H9 (cell line): ENCODE results near the gene MAJIN. TPM values are rescaled to one million over a fixed set of nuclear protein-coding genes. Genes with fewer than 3 reads are reported as not detected.
A peak's percentile ranks its signal among the peaks of the same experiment; 100 is the strongest.

Source experiments
- DNase-seq: peaks from one replicate; pipeline ENCODE4 v3.0.0-alpha.2; 2017
- H2AFZ ChIP-seq: one replicate; pipeline ENCODE4 v1.6.1; 2013; ENCODE audit warnings: mild to moderate bottlenecking, low read length, control low read depth, moderate library complexity
- H2AK5ac ChIP-seq: 2 replicates; pipeline ENCODE4 v1.6.1; 2013; ENCODE audit warnings: low read length, control low read depth, mixed read lengths; ENCODE audit not compliant: insufficient read length
- H2BK120ac ChIP-seq: one replicate; pipeline ENCODE4 v1.6.1; 2013; ENCODE audit warnings: low read depth, mild to moderate bottlenecking, low read length, control low read depth, inconsistent platforms; ENCODE audit not compliant: poor library complexity, severe bottlenecking
- H2BK12ac ChIP-seq: 2 replicates; pipeline ENCODE4 v1.6.1; 2013; ENCODE audit warnings: low read length, control low read depth, mixed read lengths, low read depth; ENCODE audit not compliant: insufficient read length
- H2BK15ac ChIP-seq: 2 replicates; pipeline ENCODE4 v1.6.1; 2013; ENCODE audit warnings: low read depth, low read length, control low read depth
- H2BK20ac ChIP-seq: one replicate; pipeline ENCODE4 v1.6.1; 2013; ENCODE audit warnings: low read depth, mild to moderate bottlenecking, low read length, control low read depth, inconsistent platforms; ENCODE audit not compliant: poor library complexity, severe bottlenecking
- H2BK5ac ChIP-seq: 2 replicates; pipeline ENCODE4 v1.6.1; 2013; ENCODE audit warnings: low read length, control low read depth, mixed read lengths; ENCODE audit not compliant: insufficient read length
- H3K14ac ChIP-seq: 2 replicates; pipeline ENCODE4 v1.6.1; 2013; ENCODE audit warnings: low read length, control low read depth; ENCODE audit not compliant: insufficient read depth
- H3K18ac ChIP-seq: 2 replicates; pipeline ENCODE4 v1.6.1; 2013; ENCODE audit warnings: low read depth, mild to moderate bottlenecking, mixed read lengths, low read length, control low read depth; ENCODE audit not compliant: insufficient read length
- H3K23ac ChIP-seq: 2 replicates; pipeline ENCODE4 v1.6.1; 2013; ENCODE audit warnings: low read length, control low read depth, mixed read lengths, low read depth; ENCODE audit not compliant: insufficient read length
- H3K23me2 ChIP-seq: 2 replicates; pipeline ENCODE4 v1.6.1; 2013; ENCODE audit warnings: low read depth, mild to moderate bottlenecking, mixed read lengths, low read length, control low read depth; ENCODE audit not compliant: insufficient read length, poor library complexity, severe bottlenecking
- H3K27ac ChIP-seq: 2 replicates; pipeline ENCODE4 v1.5.1; 2013; ENCODE audit warnings: low read length, control low read depth, mixed read lengths, low read depth; ENCODE audit not compliant: insufficient read length
- H3K27me3 ChIP-seq: 2 replicates; pipeline ENCODE4 v1.6.1; 2013; ENCODE audit warnings: low read length, control low read depth, inconsistent platforms; ENCODE audit not compliant: insufficient read depth
- H3K4ac ChIP-seq: 2 replicates; pipeline ENCODE4 v1.6.1; 2013; ENCODE audit warnings: low read depth, mild to moderate bottlenecking, control low read depth, inconsistent platforms, low read length, moderate library complexity
- H3K4me1 ChIP-seq: 2 replicates; pipeline ENCODE4 v1.6.1; 2013; ENCODE audit warnings: low read length, control low read depth, inconsistent platforms; ENCODE audit not compliant: insufficient read depth
- H3K4me2 ChIP-seq: 2 replicates; pipeline ENCODE4 v1.6.1; 2013; ENCODE audit warnings: low read length, control low read depth, mixed read lengths; ENCODE audit not compliant: insufficient read length, insufficient read depth
- H3K56ac ChIP-seq: 2 replicates; pipeline ENCODE4 v1.6.1; 2013; ENCODE audit warnings: low read depth, mild to moderate bottlenecking, mixed read lengths, low read length, control low read depth; ENCODE audit not compliant: insufficient read length
- H3K79me1 ChIP-seq: 2 replicates; pipeline ENCODE4 v1.6.1; 2013; ENCODE audit warnings: low read depth, mild to moderate bottlenecking, moderate library complexity, low read length, control low read depth, inconsistent platforms; ENCODE audit not compliant: insufficient read depth, poor library complexity, severe bottlenecking
- H3K79me2 ChIP-seq: 2 replicates; pipeline ENCODE4 v1.6.1; 2013; ENCODE audit warnings: low read length, control low read depth, inconsistent platforms; ENCODE audit not compliant: insufficient read depth
- H3K9ac ChIP-seq: 2 replicates; pipeline ENCODE4 v1.6.1; 2013; ENCODE audit warnings: low read length, control low read depth, mixed read lengths; ENCODE audit not compliant: insufficient read length; ENCODE audit errors: extremely low read depth
- H3K9me3 ChIP-seq: one replicate; pipeline ENCODE4 v1.6.1; 2013; ENCODE audit warnings: low read depth, low read length, inconsistent platforms; ENCODE audit not compliant: control insufficient read depth
- H3T11ph ChIP-seq: one replicate; pipeline ENCODE4 v1.6.1; 2013; ENCODE audit warnings: mild to moderate bottlenecking, low read length, control low read depth, inconsistent platforms
- H4K20me1 ChIP-seq: one replicate; pipeline ENCODE4 v1.6.1; 2013; ENCODE audit not compliant: control insufficient read depth, insufficient read length, insufficient read depth
- H4K5ac ChIP-seq: 2 replicates; pipeline ENCODE4 v1.6.1; 2013; ENCODE audit warnings: low read depth, mild to moderate bottlenecking, mixed read lengths, low read length, control low read depth; ENCODE audit not compliant: insufficient read length
- H4K8ac ChIP-seq: replicated peaks from 2 replicates; pipeline ENCODE4 v1.6.1; 2013; ENCODE audit warnings: low read length, control low read depth, mixed read lengths, low read depth; ENCODE audit not compliant: insufficient read length
- H4K91ac ChIP-seq: 2 replicates; pipeline ENCODE4 v1.6.1; 2013; ENCODE audit warnings: low read depth, mild to moderate bottlenecking, moderate library complexity, mixed read lengths, low read length, control low read depth; ENCODE audit not compliant: insufficient read length
- H3K27ac Mint-ChIP-seq, 3 experiments: 2 replicates in 2 of 3; 3 replicates in 1 of 3; pipeline ENCODE4 v1.8.0; 2020 to 2021; ENCODE audit warnings: mixed read lengths in 3 of 3, mild to moderate bottlenecking in 1 of 3, moderate library complexity in 1 of 3
- H3K27me3 Mint-ChIP-seq: 2 replicates; pipeline ENCODE4 v1.8.0; 2021; ENCODE audit warnings: low read depth, mild to moderate bottlenecking, moderate library complexity, mixed read lengths
- H3K36me3 Mint-ChIP-seq, 3 experiments: 2 replicates in 2 of 3; 3 replicates in 1 of 3; pipeline ENCODE4 v1.8.0; 2020 to 2021; ENCODE audit warnings: low read depth in 3 of 3, mixed read lengths in 3 of 3; ENCODE audit not compliant: insufficient read depth in 1 of 3
- H3K4me1 Mint-ChIP-seq, 2 experiments: 2 replicates each; pipeline ENCODE4 v1.8.0; 2020; ENCODE audit warnings: mixed read lengths in 2 of 2
- H3K4me3 Mint-ChIP-seq, 2 experiments: 2 replicates in 1 of 2; 3 replicates in 1 of 2; pipeline ENCODE4 v1.8.0; 2020 to 2021; ENCODE audit warnings: mild to moderate bottlenecking in 2 of 2, mixed read lengths in 2 of 2, moderate library complexity in 1 of 2
- H3K9me3 Mint-ChIP-seq, 2 experiments: 2 replicates in 1 of 2; 3 replicates in 1 of 2; pipeline ENCODE4 v1.8.0; 2020; ENCODE audit warnings: mild to moderate bottlenecking in 2 of 2, mixed read lengths in 2 of 2, moderate library complexity in 1 of 2
- CTCF ChIP-seq: fragments of 200-600 bp; sonication (generic); conservative IDR thresholded peaks from 3 replicates; pipeline ENCODE4 v1.8.0; 2021; ENCODE audit warnings: antibody characterized with exemption, mild to moderate bottlenecking
- WGBS: extraction: QIAGEN DNeasy Blood & Tissue Kit; methylation state at CpG from one replicate; pipeline ENCODE4 v1.1.7; 2013; ENCODE audit warnings: missing lambda C conversion rate, low lambda C conversion rate, mixed read lengths; ENCODE audit not compliant: insufficient read length; ENCODE audit errors: extremely low coverage; 5-methylcytosine and 5-hydroxymethylcytosine counted together
- total RNA-seq: library from RNA; stranded (reverse); gene quantifications from 2 replicates; pipeline ENCODE4 v1.2.1, GENCODE V29; 2021

The MAJIN gene
- total RNA-seq, 1 experiment from 2014 or later = not detected

DNA sequence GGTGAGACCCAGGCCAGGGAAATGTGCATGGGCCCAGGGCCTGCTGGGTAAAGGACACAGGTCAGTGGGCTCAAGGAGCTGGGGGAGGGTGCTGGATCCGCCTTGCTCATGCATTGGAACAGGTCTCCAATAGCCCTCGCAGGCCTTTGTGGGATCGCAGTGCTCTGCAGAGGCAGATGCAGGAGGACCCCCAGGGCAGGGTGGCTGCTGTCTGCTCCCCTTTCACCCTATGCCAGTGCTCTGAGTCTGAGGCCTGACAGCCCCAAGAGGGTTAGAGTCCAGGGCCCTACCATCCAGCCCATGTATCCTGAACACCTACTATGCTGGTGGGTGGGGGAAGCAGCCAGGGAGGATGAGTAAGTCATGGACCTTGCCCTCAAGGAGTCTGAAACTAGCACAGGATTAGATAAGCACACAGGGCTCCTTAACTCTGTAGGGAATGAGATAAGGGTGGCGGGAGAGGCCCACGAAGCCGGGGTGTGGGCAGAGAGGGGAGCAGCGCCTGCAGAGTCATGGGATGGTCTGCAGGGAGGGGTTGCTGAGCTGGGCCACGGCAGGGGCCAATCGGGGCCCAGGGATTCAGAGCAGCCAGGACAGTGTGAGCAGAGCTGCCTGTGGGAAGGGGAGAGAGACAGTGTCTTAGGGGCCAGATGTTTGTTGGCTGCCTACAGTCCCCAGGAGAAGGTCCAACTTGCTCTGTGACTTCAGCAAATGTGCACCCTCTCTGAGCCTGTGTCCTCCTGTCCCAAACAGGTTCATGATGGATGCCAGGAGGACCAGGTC is 83.0 kb downstream of the MAJIN start:
- no CpG with 5 or more reads among the region's 9 CpGs for WGBS
- H2BK20ac ChIP-seq = no peak overlapping the region

More for the DNA sequence above, 83.0 kb downstream of the MAJIN start:
- no peak for DNase-seq
- Mint-ChIP-seq H3K4me1 (peaks cover 12 to 23% of the 10 kb centered on the region in 2 experiments), H3K4me3 (peak overlapping the region in 1 of 2 experiments; percentile 26; a peak in 1 of 5 replicates), H3K27me3 (0 out of 2 replicates have a peak, but pooled peaks cover 1% of the 10 kb centered on the region), H3K36me3 (no peaks in the 10 kb centered on the region), H3K9me3 (no peaks in the 10 kb centered on the region; a peak in 1 of 5 replicates), H3K27ac (peak overlapping the region in 1 of 3 experiments; percentile 44; a peak in 1 of 7 replicates)
- no peak overlapping the region for H4K5ac ChIP-seq
- no peak overlapping the region for H4K91ac ChIP-seq
- H3K79me1 ChIP-seq = no peaks in the 10 kb centered on the region
- no peaks in the 10 kb centered on the region for H3K79me2 ChIP-seq
- no peak overlapping the region for H3K56ac ChIP-seq
- H3K27ac ChIP-seq = no peak overlapping the region
- H4K8ac ChIP-seq = no peak overlapping the region
- H3K4ac ChIP-seq = no peak overlapping the region
- no peak for TF ChIP-seq CTCF
- H2BK5ac ChIP-seq = no peak overlapping the region
- no peak overlapping the region for H2AK5ac ChIP-seq
- H3K9ac ChIP-seq = no peak overlapping the region
- H3T11ph ChIP-seq = no peak overlapping the region
- no peak overlapping the region for H2BK120ac ChIP-seq
- no peak overlapping the region for H2BK15ac ChIP-seq
- H3K9me3 ChIP-seq = no peaks in the 10 kb centered on the region
- H4K20me1 ChIP-seq = no peaks in the 10 kb centered on the region
- H2AFZ ChIP-seq = no peak overlapping the region
- no peak overlapping the region for H3K14ac ChIP-seq
- H3K18ac ChIP-seq = no peak overlapping the region
- H3K27me3 ChIP-seq = no peaks in the 10 kb centered on the region
- H3K4me2 ChIP-seq = no peak overlapping the region
- no peaks in the 10 kb centered on the region; the same call in 1 of the 2 replicates for H3K4me1 ChIP-seq
- no peak overlapping the region for H3K23ac ChIP-seq
- peaks cover 4% of the 10 kb centered on the region for H3K23me2 ChIP-seq
- H2BK12ac ChIP-seq = no peak overlapping the region
